ENCODE measurements around the gene MRO. TPM values are rescaled to one million over a fixed set of nuclear protein-coding genes. Genes with fewer than 3 reads are reported as not detected.
"Not testable (repeated sequence)": the region's sequence is repeated elsewhere in the genome, so short reads cannot be mapped to it uniquely, and the experiment has no call there.

The MRO gene
- total and polyA plus RNA-seq, 2 experiments from 2014 or later, result not detected

- Histone ChIP-seq H3K4me1 (ENCODE audit: low read depth) (peaks cover 12% of the 10 kb centered on the region), H3K4me3 (no peak overlapping the region), H3K27me3 (no peaks in the 10 kb centered on the region), H3K9me3 (ENCODE audit: low read depth) (no peaks in the 10 kb centered on the region), H3K36me3 (no peaks in the 10 kb centered on the region), H3K27ac (peak overlapping the region; percentile 30)
- TF ChIP-seq CTCF (IDR thresholded peaks at IDR 0.05; ENCODE audit: low read depth, low read length), result no peak
- DNase-seq (ENCODE audit: low read depth in 1 of 2, low spot score in 1 of 2), result no peak
These were observed 28.9 kb downstream of the MRO start for GRCh38 chr18:50790948-50791347.

DNA sequence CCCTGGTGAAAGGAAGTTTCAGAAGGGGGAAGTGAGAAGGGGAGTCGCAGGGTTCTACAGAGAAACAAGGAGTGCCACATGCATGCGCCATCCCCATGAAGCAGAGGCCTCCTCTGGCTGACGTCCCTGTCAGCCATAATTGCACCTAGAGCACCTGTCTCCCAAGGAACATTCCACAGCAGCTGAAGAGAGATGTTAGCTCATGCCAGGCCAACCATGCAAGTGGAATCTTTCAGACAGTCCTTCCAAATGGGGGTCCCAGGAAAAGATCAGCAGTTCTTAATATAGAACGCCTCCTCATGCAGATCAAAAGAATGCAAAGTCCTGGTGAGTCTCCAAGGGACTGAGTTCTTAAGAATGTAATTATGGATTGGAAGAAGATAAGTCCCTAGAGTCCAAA is 29.6 kb downstream of the MRO start:
- peak overlapping the region; percentile 30 for H3K27ac ChIP-seq
- H3K9me3 ChIP-seq (ENCODE audit: low read depth), result no peaks in the 10 kb centered on the region
- no peaks in the 10 kb centered on the region for H3K36me3 ChIP-seq
- TF ChIP-seq CTCF (IDR thresholded peaks at IDR 0.05; ENCODE audit: low read depth, low read length), result no peak
- H3K27me3 ChIP-seq, result no peaks in the 10 kb centered on the region
- H3K4me1 ChIP-seq (ENCODE audit: low read depth), result peaks cover 12% of the 10 kb centered on the region
- H3K4me3 ChIP-seq, result no peak overlapping the region
- peak in 1 of 2 donors; percentile 12 for DNase-seq (ENCODE audit: low read depth in 1 of 2, low spot score in 1 of 2)

DNA sequence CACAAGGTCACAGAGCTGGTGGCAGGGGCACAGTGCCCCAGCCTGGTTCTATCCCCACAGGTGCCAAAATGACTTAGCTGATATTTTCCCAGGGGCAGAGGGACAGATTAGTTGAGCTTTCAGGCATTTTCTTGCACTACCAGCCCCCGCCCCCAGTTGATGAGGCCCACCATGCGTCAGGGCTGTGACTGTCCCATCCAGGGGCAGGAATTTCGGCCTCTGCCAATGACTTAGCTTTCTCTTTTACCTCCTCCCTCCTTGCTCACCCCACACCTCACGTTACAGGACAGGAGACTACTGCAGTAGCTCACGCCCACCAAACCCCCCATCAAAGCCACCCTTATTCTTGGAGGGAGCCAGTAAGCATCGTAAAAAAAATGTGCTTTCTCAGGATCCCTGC is 31.5 kb downstream of the MRO start:
- Histone ChIP-seq H3K36me3 (no peaks in the 10 kb centered on the region), H3K27ac (no peak overlapping the region), H3K4me3 (no peak overlapping the region), H3K9me3 (ENCODE audit: low read depth) (no peaks in the 10 kb centered on the region), H3K27me3 (no peaks in the 10 kb centered on the region), H3K4me1 (ENCODE audit: low read depth) (peaks cover 12% of the 10 kb centered on the region)
- no peak for DNase-seq (ENCODE audit: low read depth in 1 of 2, low spot score in 1 of 2)
- no peak for TF ChIP-seq CTCF (IDR thresholded peaks at IDR 0.05; ENCODE audit: low read depth, low read length)

DNA sequence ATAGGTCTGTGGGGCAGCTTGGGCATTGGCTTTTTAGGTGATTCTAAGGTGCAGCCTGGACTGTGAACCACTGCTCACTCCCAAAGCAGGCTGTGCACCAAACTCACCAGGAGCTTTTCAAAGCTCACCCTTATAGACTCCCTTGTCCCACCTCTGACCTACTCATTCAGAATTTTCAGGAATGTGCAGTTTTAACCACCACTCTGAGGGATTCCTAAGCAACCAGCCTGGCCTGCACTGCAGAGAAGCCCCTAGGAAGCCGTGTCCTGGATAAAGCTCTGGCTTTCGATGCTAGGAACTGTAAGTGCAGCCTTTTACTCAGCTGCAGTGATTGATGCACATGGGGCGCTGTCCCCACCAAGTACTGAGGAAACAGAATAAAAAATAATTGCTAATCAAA is 33.0 kb downstream of the MRO start:
- H3K36me3 ChIP-seq, result no peaks in the 10 kb centered on the region
- no peak overlapping the region for H3K4me3 ChIP-seq
- H3K27me3 ChIP-seq, result no peaks in the 10 kb centered on the region
- H3K27ac ChIP-seq, result no peak overlapping the region
- peaks cover 12% of the 10 kb centered on the region for H3K4me1 ChIP-seq (ENCODE audit: low read depth)
- H3K9me3 ChIP-seq (ENCODE audit: low read depth), result no peaks in the 10 kb centered on the region
- peak in 1 of 2 donors; percentile 13 for DNase-seq (ENCODE audit: low read depth in 1 of 2, low spot score in 1 of 2)
- TF ChIP-seq CTCF (IDR thresholded peaks at IDR 0.05; ENCODE audit: low read depth, low read length), result no peak

GRCh38 chr18:50783553-50783952 is 36.3 kb downstream of the MRO start:
- no peak overlapping the region for H3K4me3 ChIP-seq
- no peaks in the 10 kb centered on the region for H3K36me3 ChIP-seq
- H3K27me3 ChIP-seq, result no peaks in the 10 kb centered on the region
- no peak for TF ChIP-seq CTCF (IDR thresholded peaks at IDR 0.05; ENCODE audit: low read depth, low read length)
- H3K27ac ChIP-seq, result peak overlapping the region; percentile 77
- H3K4me1 ChIP-seq (ENCODE audit: low read depth), result no peaks in the 10 kb centered on the region
- H3K9me3 ChIP-seq (ENCODE audit: low read depth), result no peaks in the 10 kb centered on the region
- no peak for DNase-seq (ENCODE audit: low read depth in 1 of 2, low spot score in 1 of 2)

DNA sequence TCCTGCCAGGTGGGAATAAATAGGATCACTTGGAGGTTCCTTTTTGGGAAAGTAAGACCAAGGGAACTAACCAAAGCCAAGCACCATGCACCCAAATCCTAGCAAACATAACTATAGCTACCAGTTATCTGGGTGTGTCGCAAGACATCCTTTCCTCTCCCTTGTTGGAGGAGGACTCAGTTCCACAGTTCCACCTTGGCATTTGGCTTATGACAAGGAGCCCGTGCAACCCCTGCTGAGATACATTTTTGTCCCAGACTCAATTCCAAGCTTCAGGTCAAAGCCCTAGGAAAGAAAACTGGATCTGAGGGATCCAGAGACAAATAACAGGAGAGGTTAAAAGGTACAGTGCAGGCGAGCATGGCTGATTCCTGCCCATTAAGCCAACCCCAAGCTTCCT is 40.8 kb downstream of the MRO start:
- not testable (repeated sequence) for H3K36me3 ChIP-seq; DNase-seq (ENCODE audit: low read depth in 1 of 2, low spot score in 1 of 2); H3K4me3 ChIP-seq; H3K9me3 ChIP-seq (ENCODE audit: low read depth); H3K27me3 ChIP-seq; H3K27ac ChIP-seq; H3K4me1 ChIP-seq (ENCODE audit: low read depth)
